K562 (cell line): ENCODE results near the gene ERGIC1. TPM values are rescaled to one million over a fixed set of nuclear protein-coding genes. Genes with fewer than 3 reads are reported as not detected.

ENCODE experiments used
- ATAC-seq: fragments of 200-7000 bp; cut with Tn5 transposase; 3 replicates; pipeline ENCODE4 v1.9.1; 2020; ENCODE audit warnings: moderate library complexity
- BruUV-seq: library from RNA; stranded (reverse); fragments of 400-500 nt; replicated peaks from 2 replicates; lab custom pipeline; 2021; lab: Mats Ljungman, UMichigan
- CTCF ChIA-PET: fragments of 300-600 bp; formaldehyde crosslinking; extraction: SDS; loops from one replicate; lab custom pipeline; 2021; ENCODE audit warnings: low intra/inter-chr PET ratio; lab: Yijun Ruan, JAX
- POLR2A ChIA-PET: fragments of 300-600, 350-650 bp; sonication (Branson Sonifier 250); formaldehyde crosslinking; extraction: SDS; loops from one replicate; lab custom pipeline; 2021; ENCODE audit warnings: antibody characterized with exemption, inconsistent platforms; lab: Yijun Ruan, JAX
- DNase-seq, 4 experiments: peaks; one replicate each; pipeline versions ENCODE4 v3.0.0 to v3.0.0-alpha.2; 2011 to 2018; ENCODE audit warnings: low spot score in 3 of 4, mixed read lengths in 3 of 4; ENCODE audit errors: extremely low read depth in 1 of 4
- FAIRE-seq: peaks from 2 replicates; lab custom pipeline; 2011; peaks lifted over from hg19 to GRCh38; lab: Jason Lieb, UNC
- H2AFZ ChIP-seq: 2 replicates; pipeline ENCODE4 v1.6.0; 2011; ENCODE audit warnings: low read depth, low read length, control low read depth, inconsistent platforms
- H3K27ac ChIP-seq: fragments of 200-600 bp; 3 replicates; pipeline ENCODE4 v1.8.0; 2011; ENCODE audit warnings: low read depth, mild to moderate bottlenecking, control low read depth, inconsistent platforms, low read length, moderate library complexity, mixed read lengths; ENCODE audit errors: extremely low read depth
- H3K27me3 ChIP-seq, 2 experiments: fragments of 300-600 bp in 1 of 2; 2 replicates in 1 of 2; 3 replicates in 1 of 2; pipeline versions ENCODE4 v1.6.0 to v1.8.0; 2011; ENCODE audit warnings: inconsistent platforms in 2 of 2, low read length in 2 of 2, mild to moderate bottlenecking in 1 of 2, mixed read lengths in 1 of 2, moderate library complexity in 1 of 2; ENCODE audit not compliant: control insufficient read depth in 2 of 2, insufficient read depth in 2 of 2
- H3K36me3 ChIP-seq: fragments of 300-600 bp; 3 replicates; pipeline ENCODE4 v1.8.0; 2011; ENCODE audit warnings: mild to moderate bottlenecking, low read length, inconsistent platforms; ENCODE audit not compliant: control insufficient read depth, insufficient read depth
- H3K4me1 ChIP-seq, 2 experiments: fragments of 200-600 bp in 1 of 2; replicated peaks in 1 of 2; 2 replicates in 1 of 2; 3 replicates in 1 of 2; pipeline versions ENCODE4 v1.5.1 to v1.8.0; 2011; ENCODE audit warnings: inconsistent platforms in 2 of 2, low read length in 2 of 2, mild to moderate bottlenecking in 1 of 2, mixed read lengths in 1 of 2, moderate library complexity in 1 of 2; ENCODE audit not compliant: control insufficient read depth in 2 of 2, insufficient read depth in 2 of 2
- H3K4me2 ChIP-seq: 2 replicates; pipeline ENCODE4 v1.6.1; 2011; ENCODE audit warnings: low read length, control low read depth, inconsistent platforms, mixed read lengths; ENCODE audit not compliant: insufficient read depth
- H3K4me3 ChIP-seq: fragments of 200-600 bp; sonication (generic), shearing (Covaris generic); 2 replicates; pipeline ENCODE4 v1.5.1; 2016; ENCODE audit warnings: control low read depth, inconsistent platforms
- H3K79me2 ChIP-seq: fragments of 200-600 bp; 3 replicates; pipeline ENCODE4 v1.8.0; 2011; ENCODE audit warnings: low read length, inconsistent platforms; ENCODE audit not compliant: control insufficient read depth, insufficient read depth
- H3K9ac ChIP-seq, 2 experiments: 2 replicates each; pipeline versions ENCODE4 v1.6.0 to v1.6.1; 2011; ENCODE audit warnings: low read depth in 2 of 2, low read length in 2 of 2, control low read depth in 1 of 2, inconsistent platforms in 1 of 2, mild to moderate bottlenecking in 1 of 2, mixed read lengths in 1 of 2; ENCODE audit not compliant: insufficient read depth in 1 of 2
- H3K9me1 ChIP-seq: one replicate; pipeline ENCODE4 v1.6.0; 2011; ENCODE audit warnings: inconsistent platforms, mild to moderate bottlenecking, low read length, moderate library complexity; ENCODE audit not compliant: control insufficient read depth, insufficient read depth
- H3K9me3 ChIP-seq: replicated peaks from 2 replicates; pipeline ENCODE4 v1.5.1; 2011; ENCODE audit warnings: low read depth, low read length, inconsistent platforms; ENCODE audit not compliant: control insufficient read depth, insufficient read depth
- H4K20me1 ChIP-seq: replicated peaks from 2 replicates; pipeline ENCODE4 v1.6.1; 2011; ENCODE audit warnings: low read length, inconsistent platforms, mixed read lengths; ENCODE audit not compliant: control insufficient read depth, insufficient read depth
- RCOR1 ChIP-seq, 2 experiments: IDR thresholded peaks; 2 replicates each; pipeline ENCODE4 v1.6.1; 2012; ENCODE audit warnings: low read depth in 2 of 2, low read length in 2 of 2, borderline replicate concordance in 1 of 2, improper control_type of control experiment in 1 of 2
- whole genome bisulfite sequencing: fragments of 100-300 bp; shearing (Covaris generic); methylation state at CpG from one replicate; pipeline ENCODE4 v1.1.6; 2016; ENCODE audit warnings: low coverage, mixed read lengths; ENCODE audit not compliant: insufficient coverage; ENCODE audit errors: missing lambda C conversion rate; 5-methylcytosine and 5-hydroxymethylcytosine counted together
- in situ Hi-C: fragments of 300-500 bp; cut with MboI; formaldehyde crosslinking; loops from 4 replicates; pipeline ENCODE4 v1.15.0; 2018; ENCODE audit warnings: inconsistent platforms, mixed read lengths
- intact Hi-C: fragments of 100-400 bp; cut with micrococcal nuclease; formaldehyde crosslinking; loops from 2 replicates; pipeline ENCODE4 v1.14.2; 2022
- polyA plus RNA-seq, 8 experiments: library from polyadenylated mRNA; depleted of rRNA in 4 of 8; stranded (reverse) in 5 of 8; unstranded in 3 of 8; fragments of >200 nt; fragmentation: Nextera tagmentation in 2 of 8; fragmentation: Illumina TruSeq in 1 of 8; extraction: Ambion mirVana in 2 of 8; extraction: Trizol in 1 of 8; gene quantifications; 2 replicates each; pipeline versions ENCODE4 v1.2.1 to v1.2.3, GENCODE V29; 2011 to 2014; ENCODE audit warnings: inconsistent platforms in 1 of 8, missing spikeins in 1 of 8
- total RNA-seq, 7 experiments: library from RNA; depleted of rRNA in 6 of 7; stranded (reverse); fragments of >200 nt in 6 of 7; fragmentation: Illumina TruSeq in 2 of 7; extraction: Trizol in 2 of 7; gene quantifications; 2 replicates each; pipeline versions ENCODE4 v1.2.1 to v1.2.3, GENCODE V29; 2011 to 2021; ENCODE audit warnings: low replicate concordance in 1 of 7
- TF ChIP-seq, protein P1 (sequence below): sonication (generic); IDR thresholded peaks from 2 replicates; pipeline ENCODE4 v1.6.1; 2016

ERGIC1 gene
- total and polyA plus RNA-seq, 9 of the 15 experiments (the other 6 are each of a cell fraction or from before 2014, with no cell fraction given) = 5.5 to 68.4 (median 36.4) TPM

DNA sequence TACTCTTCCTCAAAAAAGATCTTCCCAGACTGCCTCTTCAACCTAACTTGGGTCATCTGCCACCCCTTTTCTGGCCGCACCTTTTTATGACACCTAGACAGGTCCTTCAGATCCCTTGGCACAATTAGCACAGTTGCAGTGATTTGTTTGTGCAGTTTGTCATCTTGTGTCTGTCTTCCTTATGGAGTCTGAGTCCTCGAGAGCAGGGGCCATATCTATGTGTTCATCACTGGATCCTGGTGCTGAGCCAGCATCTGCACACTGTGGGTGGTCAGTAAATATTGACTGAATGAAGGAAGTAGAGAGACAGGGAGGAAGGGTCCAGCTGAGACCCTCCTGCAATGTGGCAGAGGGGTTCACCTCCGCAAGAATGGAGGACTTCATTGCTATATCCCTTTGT lies 14.4 kb downstream of the ERGIC1 start:
- no peak for FAIRE-seq
- BruUV-seq = no TSS peak
- H3K4me3 ChIP-seq = no peak overlapping the region
- peaks cover 4% of the 10 kb centered on the region for H3K9me1 ChIP-seq
- peaks cover 25% of the 10 kb centered on the region for H4K20me1 ChIP-seq
- ChIA-PET CTCF (interaction anchor here (0.8 kb wide), 2 partner anchors 132 to 136 kb away, joined by 3 read pairs; no protein-coding TSS in a partner anchor), POLR2A (interaction anchor here (0.7 to 1.0 kb wide), 2 partner anchors 13 to 76 kb away, joined by 3 read pairs; no protein-coding TSS in a partner anchor)
- peaks cover 0 to 6% of the 10 kb centered on the region in 2 experiments; a peak in 2 of 5 replicates for H3K4me1 ChIP-seq
- no peak for ATAC-seq
- H3K9me3 ChIP-seq = no peaks in the 10 kb centered on the region
- TF ChIP-seq, protein P1, sequence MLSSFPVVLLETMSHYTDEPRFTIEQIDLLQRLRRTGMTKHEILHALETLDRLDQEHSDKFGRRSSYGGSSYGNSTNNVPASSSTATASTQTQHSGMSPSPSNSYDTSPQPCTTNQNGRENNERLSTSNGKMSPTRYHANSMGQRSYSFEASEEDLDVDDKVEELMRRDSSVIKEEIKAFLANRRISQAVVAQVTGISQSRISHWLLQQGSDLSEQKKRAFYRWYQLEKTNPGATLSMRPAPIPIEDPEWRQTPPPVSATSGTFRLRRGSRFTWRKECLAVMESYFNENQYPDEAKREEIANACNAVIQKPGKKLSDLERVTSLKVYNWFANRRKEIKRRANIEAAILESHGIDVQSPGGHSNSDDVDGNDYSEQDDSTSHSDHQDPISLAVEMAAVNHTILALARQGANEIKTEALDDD = peak; percentile 56
- TF ChIP-seq RCOR1 (IDR thresholded peaks at IDR 0.05; ENCODE audit: borderline replicate concordance in 1 of 2, low read depth in 2 of 2, low read length in 2 of 2) = no peak
- H3K79me2 ChIP-seq = peaks cover 7% of the 10 kb centered on the region; the same call in 2 of the 3 replicates
- 61% methylated on average over 3 of the region's 3 CpGs for WGBS
- no peak overlapping the region for H3K4me2 ChIP-seq
- peaks cover 5% of the 10 kb centered on the region; the same call in 2 of the 3 replicates for H3K36me3 ChIP-seq
- DNase-seq = no peak
- H2AFZ ChIP-seq = no peak overlapping the region
- H3K9ac ChIP-seq = no peak overlapping the region
- intact Hi-C loops (loop anchor here (5.0 kb wide), 1 partner anchor 131 kb away; no protein-coding TSS in a partner anchor), in situ Hi-C loops (no loop called here)
- no peaks in the 10 kb centered on the region for H3K27me3 ChIP-seq
- H3K27ac ChIP-seq = no peak overlapping the region
